ENCODE measurements around the gene TEN1. TPM values are rescaled to one million over a fixed set of nuclear protein-coding genes. Genes with fewer than 3 reads are reported as not detected.

The TEN1 gene
- total RNA-seq, 1 experiment from 2014 or later: 19.3 TPM

GRCh38 chr17:76008630-76009425 is 29.8 kb downstream of the TEN1 start:
- H3K27ac Mint-ChIP-seq: no peak overlapping the region; a peak in 2 of 7 replicates
- Histone ChIP-seq H2AK5ac (ENCODE audit: insufficient read length, low read length) (no peak overlapping the region), H3K4me1 (ENCODE audit: insufficient read depth, low read length) (no peaks in the 10 kb centered on the region), H3K9ac (ENCODE audit: extremely low read depth, insufficient read length, low read length) (no peak overlapping the region), H3K79me1 (ENCODE audit: insufficient read depth, low read depth, low read length, poor library complexity, severe bottlenecking) (no peaks in the 10 kb centered on the region), H3T11ph (ENCODE audit: low read length) (no peak overlapping the region), H2BK15ac (ENCODE audit: low read depth, low read length) (no peak overlapping the region), H4K20me1 (ENCODE audit: control insufficient read depth, insufficient read depth, insufficient read length) (no peaks in the 10 kb centered on the region), H3K18ac (ENCODE audit: insufficient read length, low read depth, low read length) (no peak overlapping the region), H3K27ac (ENCODE audit: insufficient read length, low read depth, low read length) (no peak overlapping the region), H3K23me2 (ENCODE audit: insufficient read length, low read depth, low read length, poor library complexity, severe bottlenecking) (no peaks in the 10 kb centered on the region), H3K4me2 (ENCODE audit: insufficient read depth, insufficient read length, low read length) (no peak overlapping the region), H3K14ac (ENCODE audit: insufficient read depth, low read length) (no peak overlapping the region), H3K56ac (ENCODE audit: insufficient read length, low read depth, low read length) (no peak overlapping the region), H4K8ac (replicated peaks; ENCODE audit: insufficient read length, low read depth, low read length) (no peak overlapping the region), H2BK5ac (ENCODE audit: insufficient read length, low read length) (no peak overlapping the region), H3K27me3 (ENCODE audit: insufficient read depth, low read length) (no peaks in the 10 kb centered on the region), H2BK12ac (ENCODE audit: insufficient read length, low read depth, low read length) (no peak overlapping the region), H2BK20ac (ENCODE audit: low read depth, low read length, poor library complexity, severe bottlenecking) (no peak overlapping the region), H2AFZ (ENCODE audit: low read length) (no peak overlapping the region), H4K91ac (ENCODE audit: insufficient read length, low read depth, low read length) (no peak overlapping the region), H4K5ac (ENCODE audit: insufficient read length, low read depth, low read length) (no peak overlapping the region), H3K79me2 (ENCODE audit: insufficient read depth, low read length) (no peaks in the 10 kb centered on the region), H2BK120ac (ENCODE audit: low read depth, low read length, poor library complexity, severe bottlenecking) (no peak overlapping the region), H3K4ac (ENCODE audit: low read depth, low read length) (no peak overlapping the region), H3K23ac (ENCODE audit: insufficient read length, low read depth, low read length) (no peak overlapping the region), H3K9me3 (ENCODE audit: control insufficient read depth, low read depth, low read length) (no peaks in the 10 kb centered on the region)
- H3K4me3 Mint-ChIP-seq: no peak overlapping the region
- H3K4me1 Mint-ChIP-seq: peaks cover 3 to 6% of the 10 kb centered on the region in 2 experiments
- no CpG with 5 or more reads among the region's 56 CpGs for WGBS (ENCODE audit: extremely low coverage, insufficient read length, low lambda C conversion rate)
- H3K9me3 Mint-ChIP-seq: peaks cover 0 to 2% of the 10 kb centered on the region in 2 experiments; a peak in 3 of 5 replicates
- H3K27me3 Mint-ChIP-seq (ENCODE audit: low read depth): peaks cover 4% of the 10 kb centered on the region
- no peak for TF ChIP-seq CTCF (conservative IDR thresholded peaks at IDR 0.05)
- DNase-seq: no peak
- peaks cover 2 to 12% (median 9%) of the 10 kb centered on the region in 3 experiments; a peak in 4 of 7 replicates for H3K36me3 Mint-ChIP-seq (ENCODE audit: insufficient read depth in 1 of 3, low read depth in 3 of 3)

All from H9 (cell line).